Endothelial cell of umbilical vein (primary cell): Measurements from ENCODE around the gene AP4B1. TPM values are rescaled to one million over a fixed set of nuclear protein-coding genes. Genes with fewer than 3 reads are reported as not detected.

Experiments used
- BruUV-seq: library from RNA; stranded (reverse); fragments of 400-500 nt; replicated peaks from 2 replicates; lab custom pipeline; 2021; lab: Mats Ljungman, UMichigan
- CTCF ChIA-PET: fragments of 300-600, 350-600 bp; sonication (Branson Sonifier 250); formaldehyde crosslinking; loops from one replicate; lab custom pipeline; 2021; ENCODE audit warnings: antibody characterized with exemption, inconsistent platforms; lab: Charles Lee
- POLR2A ChIA-PET: fragments of 300-600, 350-600 bp; sonication (Branson Sonifier 250); formaldehyde crosslinking; loops from one replicate; lab custom pipeline; 2021; ENCODE audit warnings: antibody characterized with exemption, inconsistent platforms; lab: Charles Lee
- DNase-seq: peaks from one replicate; pipeline ENCODE4 v3.0.0-alpha.2; 2011; ENCODE audit warnings: low read depth, low spot score
- FAIRE-seq: peaks from 2 replicates; lab custom pipeline; 2011; peaks lifted over from hg19 to GRCh38; lab: Jason Lieb, UNC
- H2AFZ ChIP-seq: 2 replicates; pipeline ENCODE4 v1.6.0; 2012; ENCODE audit warnings: low read depth, low read length, control low read depth, inconsistent platforms
- H3K27ac ChIP-seq: 2 replicates; pipeline ENCODE4 v1.5.1; 2011; ENCODE audit warnings: low read depth, mild to moderate bottlenecking, control low read depth, low read length, moderate library complexity; ENCODE audit not compliant: insufficient read depth
- H3K27me3 ChIP-seq, 2 experiments: 2 replicates each; pipeline versions ENCODE4 v1.6.0 to v1.6.1; 2011; ENCODE audit warnings: low read length in 2 of 2, mixed read lengths in 1 of 2; ENCODE audit not compliant: control insufficient read depth in 2 of 2, insufficient read depth in 2 of 2
- H3K36me3 ChIP-seq, 2 experiments: 2 replicates in 1 of 2; 3 replicates in 1 of 2; pipeline ENCODE4 v1.5.1; 2011; ENCODE audit warnings: low read length in 2 of 2, mild to moderate bottlenecking in 1 of 2, moderate library complexity in 1 of 2; ENCODE audit not compliant: control insufficient read depth in 2 of 2, insufficient read depth in 2 of 2; ENCODE audit errors: extremely low read depth in 1 of 2
- H3K4me1 ChIP-seq: 3 replicates; pipeline ENCODE4 v1.5.1; 2011; ENCODE audit warnings: mild to moderate bottlenecking, low read length; ENCODE audit not compliant: control insufficient read depth, insufficient read depth; ENCODE audit errors: extremely low read depth
- H3K4me2 ChIP-seq: 2 replicates; pipeline ENCODE4 v1.6.1; 2011; ENCODE audit warnings: low read length, control low read depth, mixed read lengths; ENCODE audit not compliant: insufficient read depth
- H3K4me3 ChIP-seq, 3 experiments: fragments of 200-600 bp in 1 of 3; sonication (generic), shearing (Covaris generic) in 1 of 3; replicated peaks in 1 of 3; 2 replicates each; pipeline ENCODE4 v1.5.1; 2011 to 2016; ENCODE audit warnings: control low read depth in 3 of 3, low read length in 3 of 3, mild to moderate bottlenecking in 2 of 3, inconsistent platforms in 1 of 3, low read depth in 1 of 3, moderate library complexity in 1 of 3; ENCODE audit not compliant: insufficient read depth in 1 of 3
- H3K79me2 ChIP-seq: 2 replicates; pipeline ENCODE4 v1.6.0; 2012; ENCODE audit warnings: low read length, inconsistent platforms; ENCODE audit not compliant: control insufficient read depth, insufficient read depth
- H3K9ac ChIP-seq: replicated peaks from 2 replicates; pipeline ENCODE3; 2011; ENCODE audit warnings: low read length, control low read depth; ENCODE audit not compliant: insufficient read depth; ENCODE audit errors: extremely low read depth
- H3K9me1 ChIP-seq: replicated peaks from 3 replicates; pipeline ENCODE4 v1.6.0; 2011; ENCODE audit warnings: mild to moderate bottlenecking, low read length; ENCODE audit not compliant: control insufficient read depth, insufficient read depth; ENCODE audit errors: extremely low read depth
- H3K9me3 ChIP-seq: replicated peaks from 2 replicates; pipeline ENCODE4 v1.5.1; 2012; ENCODE audit warnings: low read length, inconsistent platforms; ENCODE audit not compliant: control insufficient read depth, insufficient read depth
- H4K20me1 ChIP-seq: replicated peaks from 2 replicates; pipeline ENCODE3; 2011; ENCODE audit warnings: mild to moderate bottlenecking, low read length; ENCODE audit not compliant: control insufficient read depth, insufficient read depth; ENCODE audit errors: extremely low read depth
- EZH2 ChIP-seq: IDR thresholded peaks from 2 replicates; pipeline ENCODE4 v1.6.1; 2012; ENCODE audit warnings: borderline replicate concordance, low read depth, mild to moderate bottlenecking, moderate library complexity, low read length, inconsistent platforms; ENCODE audit not compliant: severe bottlenecking
- FOS ChIP-seq: IDR thresholded peaks from 2 replicates; pipeline ENCODE4 v1.6.1; 2011; ENCODE audit warnings: mild to moderate bottlenecking, low read length, moderate library complexity, borderline replicate concordance; ENCODE audit not compliant: insufficient read depth
- GATA2 ChIP-seq: IDR thresholded peaks from 2 replicates; pipeline ENCODE4 v1.7.0; 2011; ENCODE audit warnings: low read depth, mild to moderate bottlenecking, moderate library complexity, mixed read lengths, low read length; ENCODE audit not compliant: insufficient read length, insufficient read depth
- JUN ChIP-seq: IDR thresholded peaks from 2 replicates; pipeline ENCODE4 v1.6.1; 2011; ENCODE audit warnings: borderline replicate concordance, low read depth; ENCODE audit not compliant: insufficient read length, insufficient read depth
- MAX ChIP-seq: IDR thresholded peaks from 2 replicates; pipeline ENCODE4 v1.6.1; 2011; ENCODE audit not compliant: insufficient read depth, insufficient read length
- MYC ChIP-seq: IDR thresholded peaks from one replicate; pipeline ENCODE4 v1.6.1; 2011; ENCODE audit warnings: mild to moderate bottlenecking, low read depth, low read length
- POLR2A ChIP-seq: IDR thresholded peaks from 2 replicates; pipeline ENCODE4 v1.6.1; 2012; ENCODE audit warnings: low read depth, mild to moderate bottlenecking, control low read depth, low read length
- POLR2AphosphoS5 ChIP-seq: IDR thresholded peaks from 2 replicates; pipeline ENCODE4 v1.6.1; 2012; ENCODE audit warnings: low read depth, mild to moderate bottlenecking, control low read depth, low read length, moderate library complexity; ENCODE audit not compliant: insufficient read depth
- dilution Hi-C: fragments of 300-500 bp; cut with MboI; formaldehyde crosslinking; loops from one replicate; pipeline ENCODE4 v1.15.0; 2019; ENCODE audit warnings: low sequenced_read_pairs; ENCODE audit not compliant: extremely low pct_ligation_motif_present
- intact Hi-C: fragments of 100-400 bp; cut with micrococcal nuclease; formaldehyde crosslinking; loops from one replicate; pipeline ENCODE4 v1.10.0; 2022
- polyA plus RNA-seq, 4 experiments: library from polyadenylated mRNA; depleted of rRNA in 3 of 4; stranded (reverse) in 3 of 4; unstranded in 1 of 4; fragments of >200 nt; gene quantifications; 2 replicates each; pipeline versions ENCODE4 v1.2.1 to v1.2.3, GENCODE V29; 2011 to 2012; ENCODE audit warnings: missing spikeins in 1 of 4
- total RNA-seq: library from RNA; stranded (reverse); gene quantifications from 2 replicates; pipeline ENCODE4 v1.2.3, GENCODE V29; 2021
- TF ChIP-seq, protein P1 (sequence below), 2 donors: IDR thresholded peaks; 1 replicate in 1 of 2; 2 replicates in 1 of 2; pipeline ENCODE4 v1.5.1; 2011; ENCODE audit warnings: low read length in 2 of 2, mild to moderate bottlenecking in 2 of 2, moderate library complexity in 2 of 2, control low read depth in 1 of 2, inconsistent platforms in 1 of 2, low read depth in 1 of 2; ENCODE audit not compliant: insufficient read depth in 1 of 2; ENCODE audit errors: extremely low read depth in 1 of 2

The AP4B1 gene
- total and polyA plus RNA-seq, 2 donors (not counting 3 experiments of a cell fraction or from before 2014, with no cell fraction given), result 21.9 to 33.0 TPM

DNA sequence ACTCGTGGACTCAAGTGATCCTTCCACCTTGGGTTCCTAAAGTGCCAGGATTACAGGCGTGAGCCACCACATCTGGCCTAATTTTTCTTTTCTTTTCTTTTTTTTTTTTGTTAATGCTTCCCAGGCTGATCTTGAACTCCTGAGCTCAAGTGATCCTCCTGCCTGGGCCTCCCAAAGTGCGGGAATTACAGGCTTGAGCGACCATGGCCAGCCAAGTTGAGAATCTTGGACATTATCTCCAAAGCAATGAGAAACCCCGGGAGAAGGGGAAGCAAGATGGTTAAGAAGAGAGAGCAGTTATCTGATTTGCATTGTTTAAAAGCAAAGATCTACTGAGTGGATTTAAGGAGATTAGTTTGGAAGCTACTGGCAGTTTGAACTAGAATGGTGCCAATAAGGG, 33.6 kb upstream of the AP4B1 start:
- no TSS peak for BruUV-seq

More for the DNA sequence above, 33.6 kb upstream of the AP4B1 start:
- FAIRE-seq (no peak), DNase-seq (no peak)
- H3K9me1 ChIP-seq, result no peaks in the 10 kb centered on the region
- H3K79me2 ChIP-seq, result peaks cover 88% of the 10 kb centered on the region
- no peak overlapping the region for H2AFZ ChIP-seq
- peaks cover 16% of the 10 kb centered on the region for H3K4me1 ChIP-seq
- dilution Hi-C loops, result no loop called here
- H3K4me2 ChIP-seq, result no peak overlapping the region
- no peaks in the 10 kb centered on the region for H4K20me1 ChIP-seq
- CTCF ChIA-PET, result no interaction called here
- H3K27ac ChIP-seq, result no peak overlapping the region
- TF ChIP-seq MYC, result no peak
- TF ChIP-seq POLR2AphosphoS5, result no peak
- no peak for TF ChIP-seq JUN
- TF ChIP-seq POLR2A, result no peak
- no peak for TF ChIP-seq GATA2
- no peak for TF ChIP-seq EZH2
- TF ChIP-seq, protein P1, sequence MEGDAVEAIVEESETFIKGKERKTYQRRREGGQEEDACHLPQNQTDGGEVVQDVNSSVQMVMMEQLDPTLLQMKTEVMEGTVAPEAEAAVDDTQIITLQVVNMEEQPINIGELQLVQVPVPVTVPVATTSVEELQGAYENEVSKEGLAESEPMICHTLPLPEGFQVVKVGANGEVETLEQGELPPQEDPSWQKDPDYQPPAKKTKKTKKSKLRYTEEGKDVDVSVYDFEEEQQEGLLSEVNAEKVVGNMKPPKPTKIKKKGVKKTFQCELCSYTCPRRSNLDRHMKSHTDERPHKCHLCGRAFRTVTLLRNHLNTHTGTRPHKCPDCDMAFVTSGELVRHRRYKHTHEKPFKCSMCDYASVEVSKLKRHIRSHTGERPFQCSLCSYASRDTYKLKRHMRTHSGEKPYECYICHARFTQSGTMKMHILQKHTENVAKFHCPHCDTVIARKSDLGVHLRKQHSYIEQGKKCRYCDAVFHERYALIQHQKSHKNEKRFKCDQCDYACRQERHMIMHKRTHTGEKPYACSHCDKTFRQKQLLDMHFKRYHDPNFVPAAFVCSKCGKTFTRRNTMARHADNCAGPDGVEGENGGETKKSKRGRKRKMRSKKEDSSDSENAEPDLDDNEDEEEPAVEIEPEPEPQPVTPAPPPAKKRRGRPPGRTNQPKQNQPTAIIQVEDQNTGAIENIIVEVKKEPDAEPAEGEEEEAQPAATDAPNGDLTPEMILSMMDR (IDR thresholded peaks at IDR 0.05; ENCODE audit: extremely low read depth in 1 of 2, insufficient read depth in 1 of 2, low read depth in 1 of 2, low read length in 2 of 2), result no peak
- no peak for TF ChIP-seq FOS
- no peak for TF ChIP-seq MAX
- POLR2A ChIA-PET, result no interaction called here
- H3K36me3 ChIP-seq, result peaks cover 3 to 10% of the 10 kb centered on the region in 2 experiments
- H3K9ac ChIP-seq, result no peak overlapping the region
- intact Hi-C loops, result no loop called here
- H3K27me3 ChIP-seq, result no peaks in the 10 kb centered on the region
- H3K4me3 ChIP-seq, result no peak overlapping the region
- H3K9me3 ChIP-seq, result no peaks in the 10 kb centered on the region
